ENCODE results near the gene RGCC.

RGCC gene

GRCh38 chr13:41511827-41512226 is 54.5 kb downstream of the RGCC start:
- Histone ChIP-seq H3K36me3 (replicated peaks; ENCODE audit: insufficient read depth, low read length) (no peaks in the 10 kb centered on the region), H3F3A (ENCODE audit: insufficient read depth, low read length) (no peaks in the 10 kb centered on the region), H3K27me3 (replicated peaks; ENCODE audit: insufficient read depth, low read length) (no peaks in the 10 kb centered on the region), H3K27ac (ENCODE audit: low read length) (no peak overlapping the region), H3K9ac (ENCODE audit: low read length) (no peak overlapping the region), H2AFZ (ENCODE audit: low read length) (no peak overlapping the region), H3K9me2 (replicated peaks; ENCODE audit: insufficient read depth, low read length) (no peaks in the 10 kb centered on the region), H3K4me1 (ENCODE audit: low read length) (no peaks in the 10 kb centered on the region), H3K9me3 (replicated peaks; ENCODE audit: insufficient read depth, low read length) (no peaks in the 10 kb centered on the region), H3K4me2 (ENCODE audit: low read depth, low read length) (no peak overlapping the region), H4K20me1 (ENCODE audit: insufficient read depth, low read length) (no peaks in the 10 kb centered on the region), H3K4me3 (ENCODE audit: low read length) (no peak overlapping the region), H3K79me2 (ENCODE audit: low read length) (no peaks in the 10 kb centered on the region)
- TF ChIP-seq EZH2 (optimal IDR thresholded peaks at IDR 0.05; ENCODE audit: low read depth, low read length) (no peak), EZH2phosphoT487 (IDR thresholded peaks at IDR 0.05; ENCODE audit: low read length) (no peak), CTCF (IDR thresholded peaks at IDR 0.05; ENCODE audit: low read length) (no peak)
- no peak for DNase-seq

GRCh38 chr13:41512441-41512840 is 55.1 kb downstream of the RGCC start:
- Histone ChIP-seq H4K20me1 (ENCODE audit: insufficient read depth, low read length) (no peaks in the 10 kb centered on the region), H2AFZ (ENCODE audit: low read length) (no peak overlapping the region), H3K9me3 (replicated peaks; ENCODE audit: insufficient read depth, low read length) (no peaks in the 10 kb centered on the region), H3K4me3 (ENCODE audit: low read length) (no peak overlapping the region), H3K79me2 (ENCODE audit: low read length) (no peaks in the 10 kb centered on the region), H3K27ac (ENCODE audit: low read length) (no peak overlapping the region), H3K27me3 (replicated peaks; ENCODE audit: insufficient read depth, low read length) (no peaks in the 10 kb centered on the region), H3F3A (ENCODE audit: insufficient read depth, low read length) (no peaks in the 10 kb centered on the region), H3K9me2 (replicated peaks; ENCODE audit: insufficient read depth, low read length) (no peaks in the 10 kb centered on the region), H3K9ac (ENCODE audit: low read length) (no peak overlapping the region), H3K4me1 (ENCODE audit: low read length) (no peaks in the 10 kb centered on the region), H3K4me2 (ENCODE audit: low read depth, low read length) (no peak overlapping the region), H3K36me3 (replicated peaks; ENCODE audit: insufficient read depth, low read length) (no peaks in the 10 kb centered on the region)
- TF ChIP-seq EZH2 (optimal IDR thresholded peaks at IDR 0.05; ENCODE audit: low read depth, low read length) (no peak), EZH2phosphoT487 (IDR thresholded peaks at IDR 0.05; ENCODE audit: low read length) (no peak), CTCF (IDR thresholded peaks at IDR 0.05; ENCODE audit: low read length) (no peak)
- no peak for DNase-seq

DNA sequence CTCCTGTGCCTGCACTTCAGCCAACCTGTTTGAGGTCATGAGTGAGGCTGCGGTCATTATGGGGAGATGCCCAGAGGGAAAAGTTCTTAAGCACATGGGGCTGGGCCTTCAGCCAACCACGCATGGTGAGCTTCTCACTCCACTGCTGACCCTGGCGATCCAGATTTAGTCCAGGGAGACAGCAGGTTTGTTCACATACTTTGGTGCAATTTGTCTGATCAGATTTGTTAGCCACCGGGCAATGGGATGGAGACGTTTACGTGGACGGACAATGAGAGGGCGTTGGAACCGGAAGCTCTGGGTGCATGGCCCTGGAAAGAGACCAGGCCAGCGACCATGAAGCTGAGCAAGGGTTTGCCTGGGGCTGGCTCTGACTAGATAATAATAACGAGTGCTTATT is 56.2 kb downstream of the RGCC start:
- TF ChIP-seq EZH2 (optimal IDR thresholded peaks at IDR 0.05; ENCODE audit: low read depth, low read length) (no peak), EZH2phosphoT487 (IDR thresholded peaks at IDR 0.05; ENCODE audit: low read length) (no peak), CTCF (IDR thresholded peaks at IDR 0.05; ENCODE audit: low read length) (no peak)
- Histone ChIP-seq H3K79me2 (ENCODE audit: low read length) (no peaks in the 10 kb centered on the region), H3F3A (ENCODE audit: insufficient read depth, low read length) (no peaks in the 10 kb centered on the region), H3K4me3 (ENCODE audit: low read length) (no peak overlapping the region), H3K9me2 (replicated peaks; ENCODE audit: insufficient read depth, low read length) (no peaks in the 10 kb centered on the region), H3K36me3 (replicated peaks; ENCODE audit: insufficient read depth, low read length) (no peaks in the 10 kb centered on the region), H3K9me3 (replicated peaks; ENCODE audit: insufficient read depth, low read length) (no peaks in the 10 kb centered on the region), H3K4me1 (ENCODE audit: low read length) (no peaks in the 10 kb centered on the region), H3K4me2 (ENCODE audit: low read depth, low read length) (no peak overlapping the region), H3K27ac (ENCODE audit: low read length) (no peak overlapping the region), H4K20me1 (ENCODE audit: insufficient read depth, low read length) (no peaks in the 10 kb centered on the region), H3K9ac (ENCODE audit: low read length) (no peak overlapping the region), H2AFZ (ENCODE audit: low read length) (no peak overlapping the region), H3K27me3 (replicated peaks; ENCODE audit: insufficient read depth, low read length) (no peaks in the 10 kb centered on the region)
- no peak for DNase-seq

Data from MM.1S (cell line).